A549 (cell line): ENCODE results near the gene MUC2. TPM values are rescaled to one million over a fixed set of nuclear protein-coding genes. Genes with fewer than 3 reads are reported as not detected.

Experiments
- ATAC-seq, 2 experiments: fragments of 200-7000 bp in 1 of 2; fragments of >200 bp in 1 of 2; cut with Nextera tagmentation in 1 of 2; cut with Tn5 transposase in 1 of 2; 3 replicates each; pipeline versions ENCODE4 v1.8.0 to v1.9.1; 2018 to 2020; ENCODE audit warnings: mild to moderate bottlenecking in 1 of 2, moderate library complexity in 1 of 2
- CTCF ChIA-PET: fragments of 300-600 bp; sonication (Branson Sonifier 250); formaldehyde crosslinking; extraction: SDS; loops from one replicate; lab custom pipeline; 2021; ENCODE audit warnings: antibody characterized with exemption, inconsistent platforms; lab: Yijun Ruan, JAX
- POLR2A ChIA-PET: fragments of 350-600 bp; formaldehyde crosslinking; extraction: SDS; loops from one replicate; lab custom pipeline; 2021; ENCODE audit warnings: antibody characterized with exemption, inconsistent platforms; lab: Yijun Ruan, JAX
- DNase-seq, 2 experiments: peaks; one replicate each; pipeline versions ENCODE4 v3.0.0 to v3.0.0-alpha.2; 2011 to 2016; ENCODE audit warnings: low read depth in 1 of 2, low spot score in 1 of 2
- FAIRE-seq: peaks from 2 replicates; lab custom pipeline; 2011; peaks lifted over from hg19 to GRCh38; lab: Jason Lieb, UNC
- H3K27ac ChIP-seq, 2 experiments: fragments of >200 bp; sonication (Bioruptor Twin); formaldehyde crosslinking; 3 replicates each; pipeline ENCODE4 v1.5.1; 2016 to 2017
- H3K4me1 ChIP-seq: fragments of >200 bp; sonication (Bioruptor Twin); formaldehyde crosslinking; 3 replicates; pipeline ENCODE4 v1.6.1; 2016
- H3K4me2 ChIP-seq: fragments of >200 bp; sonication (Bioruptor Twin); formaldehyde crosslinking; 3 replicates; pipeline ENCODE4 v1.6.1; 2016
- H3K4me3 ChIP-seq: fragments of >200 bp; sonication (Bioruptor Twin); formaldehyde crosslinking; 3 replicates; pipeline ENCODE4 v1.5.1; 2016
- H3K9me3 ChIP-seq: fragments of >200 bp; sonication (Bioruptor Twin); formaldehyde crosslinking; 3 replicates; pipeline ENCODE4 v1.6.1; 2016
- CBX2 ChIP-seq: fragments of 200-600 bp; sonication (generic); IDR thresholded peaks from 2 replicates; pipeline ENCODE4 v1.6.1; 2016; ENCODE audit warnings: low read depth, mild to moderate bottlenecking, borderline replicate concordance
- CBX8 ChIP-seq: fragments of 200-600 bp; sonication (generic); IDR thresholded peaks from 2 replicates; pipeline ENCODE4 v1.6.1; 2016
- EP300 ChIP-seq, 2 experiments: fragments of >200 bp; sonication (Bioruptor Twin); formaldehyde crosslinking; IDR thresholded peaks; 2 replicates in 1 of 2; 3 replicates in 1 of 2; pipeline ENCODE4 v1.6.1; 2016 to 2017
- FOXS1 ChIP-seq: fragments of 250-450 bp; sonication (Bioruptor Pico); IDR thresholded peaks from 2 replicates; pipeline ENCODE4 v1.5.0; 2020; ENCODE audit warnings: mild to moderate bottlenecking, moderate library complexity
- HDAC2 ChIP-seq: fragments of 200-600 bp; sonication (generic); IDR thresholded peaks from 2 replicates; pipeline ENCODE4 v1.6.1; 2016
- KDM5A ChIP-seq: fragments of 200-600 bp; sonication (generic); IDR thresholded peaks from 2 replicates; pipeline ENCODE4 v1.6.1; 2016; ENCODE audit warnings: antibody characterized with exemption, mild to moderate bottlenecking
- MYC ChIP-seq: IDR thresholded peaks from 2 replicates; pipeline ENCODE4 v1.6.1; 2012; ENCODE audit warnings: mild to moderate bottlenecking, inconsistent platforms, low read length, improper control_type of control experiment, borderline replicate concordance
- NFE2L2 ChIP-seq: fragments of 150-350 bp; conservative IDR thresholded peaks from 2 replicates; pipeline ENCODE4 v1.6.1; 2014; ENCODE audit warnings: low read length
- NPAS2 ChIP-seq: fragments of 250-450 bp; sonication (Bioruptor Pico); IDR thresholded peaks from 2 replicates; pipeline ENCODE4 v1.8.0; 2022; ENCODE audit warnings: mild to moderate bottlenecking, moderate library complexity, borderline replicate concordance
- NR3C1 ChIP-seq: fragments of >200 bp; sonication (Bioruptor Twin); formaldehyde crosslinking; IDR thresholded peaks from 3 replicates; pipeline ENCODE4 v1.6.1; 2017
- PHF8 ChIP-seq: fragments of 200-600 bp; sonication (generic); IDR thresholded peaks from 2 replicates; pipeline ENCODE4 v1.6.1; 2016; ENCODE audit warnings: low read depth, mild to moderate bottlenecking, antibody characterized with exemption, moderate library complexity, borderline replicate concordance
- POLR2A ChIP-seq: IDR thresholded peaks from 2 replicates; pipeline ENCODE4 v1.6.1; 2012; ENCODE audit warnings: mild to moderate bottlenecking, low read length
- POLR2AphosphoS2 ChIP-seq: conservative IDR thresholded peaks from 2 replicates; pipeline ENCODE4 v1.6.1; 2012; ENCODE audit warnings: low read length, improper control_type of control experiment, inconsistent platforms
- RAD21 ChIP-seq, 2 experiments: fragments of >200 bp in 1 of 2; sonication (Bioruptor Twin) in 1 of 2; formaldehyde crosslinking in 1 of 2; IDR thresholded peaks in 1 of 2; conservative IDR thresholded peaks in 1 of 2; 2 replicates in 1 of 2; 3 replicates in 1 of 2; pipeline ENCODE4 v1.6.1; 2012 to 2018; ENCODE audit warnings: inconsistent platforms in 1 of 2
- RARB ChIP-seq: fragments of 250-450 bp; sonication (Bioruptor Pico); IDR thresholded peaks from 2 replicates; pipeline ENCODE4 v1.8.0; 2021; ENCODE audit warnings: mild to moderate bottlenecking, moderate library complexity
- SMC3 ChIP-seq: fragments of >200 bp; sonication (Bioruptor Twin); formaldehyde crosslinking; IDR thresholded peaks from 3 replicates; pipeline ENCODE4 v1.6.1; 2018; ENCODE audit warnings: inconsistent platforms
- SREBF2 ChIP-seq: fragments of 450-650 bp; IDR thresholded peaks from 2 replicates; pipeline ENCODE4 v1.6.1; 2014; ENCODE audit warnings: mild to moderate bottlenecking, moderate library complexity
- TFCP2L1 ChIP-seq: fragments of 250-450 bp; sonication (Bioruptor Pico); IDR thresholded peaks from 2 replicates; pipeline ENCODE4 v1.5.0; 2021; ENCODE audit warnings: mild to moderate bottlenecking
- TP53 ChIP-seq: fragments of 250-450 bp; sonication (Bioruptor Pico); IDR thresholded peaks from 2 replicates; pipeline ENCODE4 v1.5.0; 2021; ENCODE audit warnings: mild to moderate bottlenecking, moderate library complexity
- ZFP36 ChIP-seq: fragments of 450-650 bp; IDR thresholded peaks from 2 replicates; pipeline ENCODE4 v1.6.1; 2014; ENCODE audit warnings: borderline replicate concordance; ENCODE audit not compliant: partially characterized antibody
- WGBS: methylation state at CpG from one replicate; pipeline ENCODE4 v1.1.6; 2017; ENCODE audit errors: missing lambda C conversion rate; 5-methylcytosine and 5-hydroxymethylcytosine counted together
- polyA plus RNA-seq, 4 experiments: library from polyadenylated mRNA; depleted of rRNA in 3 of 4; stranded (reverse); fragments of >200 nt; fragmentation: RNase III in 1 of 4; extraction: RNeasy Plus Mini Kit Qiagen cat#74134 plus additional on column Dnase treatment in 1 of 4; gene quantifications; 2 replicates in 3 of 4; 3 replicates in 1 of 4; pipeline ENCODE4 v1.2.3, GENCODE V29; 2011 to 2017
- TF ChIP-seq, protein P1 (sequence below): fragments of 150-350 bp; IDR thresholded peaks from 2 replicates; pipeline ENCODE4 v1.6.1; 2014; ENCODE audit warnings: low read depth, mild to moderate bottlenecking, low read length

MUC2 gene
- polyA plus RNA-seq, 2 of the 4 experiments (the other 2 are of a cell fraction), result 0.01 to 0.03 TPM

DNA sequence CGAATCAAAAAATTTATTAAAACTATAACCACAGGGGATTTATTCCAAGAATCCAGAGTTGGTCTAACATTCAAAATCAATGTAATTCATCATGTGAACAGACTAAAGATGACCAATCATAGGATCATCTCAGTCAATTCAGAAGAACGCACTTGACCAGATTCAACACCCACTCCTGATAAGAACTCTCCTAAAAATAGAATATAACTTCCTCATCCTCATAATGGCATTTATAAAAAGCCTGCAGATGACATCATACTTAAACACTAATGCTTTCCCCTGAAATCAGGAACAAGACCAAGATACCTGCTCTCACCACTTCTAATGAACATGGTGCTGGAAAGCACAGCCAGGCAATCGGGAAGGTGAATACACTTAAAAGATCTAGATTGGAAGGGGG, 10.5 kb upstream of the MUC2 start:
- DNase-seq (no peak), ATAC-seq (no peak), FAIRE-seq (no peak)
- TF ChIP-seq RARB (no peak), MYC (no peak), RAD21 (conservative IDR thresholded peaks at IDR 0.05 in 1 of 2, IDR thresholded peaks at IDR 0.05 in 1 of 2) (no peak), NR3C1 (no peak), SREBF2 (no peak), TP53 (CRISPR knock-in tag) (no peak), CBX2 (no peak), TFCP2L1 (CRISPR knock-in tag) (no peak), FOXS1 (no peak), SMC3 (no peak), PHF8 (no peak), CBX8 (no peak), EP300 (IDR thresholded peaks at IDR 0.05) (no peak), KDM5A (no peak), NPAS2 (no peak)
- CTCF ChIA-PET, result no interaction called here
- H3K4me2 ChIP-seq, result no peak overlapping the region
- H3K27ac ChIP-seq, result no peak overlapping the region
- POLR2A ChIA-PET, result no interaction called here
- H3K9me3 ChIP-seq, result peaks cover 14% of the 10 kb centered on the region
- no peak overlapping the region for H3K4me3 ChIP-seq
- WGBS, result 79% methylated on average over 3 of the region's 3 CpGs
- H3K4me1 ChIP-seq, result peaks cover 13% of the 10 kb centered on the region

GRCh38 chr11:1067812-1068496, 6.7 kb upstream of the MUC2 start:
- DNase-seq, result no peak
- Histone ChIP-seq H3K4me2 (no peak overlapping the region), H3K9me3 (no peaks in the 10 kb centered on the region), H3K27ac (no peak overlapping the region), H3K4me3 (no peak overlapping the region), H3K4me1 (peaks cover 17% of the 10 kb centered on the region)
- no peak for FAIRE-seq
- TF ChIP-seq FOXS1, result no peak
- peak; percentile 43 for TF ChIP-seq ZFP36
- no peak for TF ChIP-seq EP300 (IDR thresholded peaks at IDR 0.05)
- ChIA-PET POLR2A (no interaction called here), CTCF (interaction anchor here (1.4 kb wide), 1 partner anchor 16 kb away, joined by 3 read pairs; no protein-coding TSS in a partner anchor)
- no peak for ATAC-seq
- 72% methylated on average over 8 of the region's 8 CpGs for WGBS

DNA sequence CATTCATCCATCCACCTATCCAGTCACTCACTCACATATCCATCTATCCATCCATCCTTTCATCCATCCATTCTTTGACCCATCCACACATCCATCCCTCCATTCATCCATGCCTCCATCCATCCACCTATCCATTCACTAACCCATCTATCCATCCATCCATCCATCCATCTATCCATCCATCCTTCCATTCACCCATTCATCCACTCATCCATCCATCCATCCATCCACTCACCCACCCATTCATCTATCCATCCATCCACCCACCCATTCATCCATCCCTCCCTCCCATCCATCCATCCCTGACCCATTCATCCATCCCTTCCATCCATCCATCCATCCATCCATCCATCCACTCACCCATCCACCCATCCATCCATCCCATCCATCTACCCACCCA, 4.9 kb upstream of the MUC2 start:
- Histone ChIP-seq H3K27ac (no peak overlapping the region), H3K4me3 (no peak overlapping the region), H3K4me1 (peaks cover 35% of the 10 kb centered on the region), H3K4me2 (no peak overlapping the region), H3K9me3 (no peaks in the 10 kb centered on the region)
- no peak for DNase-seq
- CTCF ChIA-PET, result no interaction called here
- TF ChIP-seq EP300 (IDR thresholded peaks at IDR 0.05) (no peak), HDAC2 (no peak), TP53 (CRISPR knock-in tag) (no peak), PHF8 (no peak), POLR2AphosphoS2 (no peak), POLR2A (no peak), NFE2L2 (no peak)
- TF ChIP-seq, protein P1, sequence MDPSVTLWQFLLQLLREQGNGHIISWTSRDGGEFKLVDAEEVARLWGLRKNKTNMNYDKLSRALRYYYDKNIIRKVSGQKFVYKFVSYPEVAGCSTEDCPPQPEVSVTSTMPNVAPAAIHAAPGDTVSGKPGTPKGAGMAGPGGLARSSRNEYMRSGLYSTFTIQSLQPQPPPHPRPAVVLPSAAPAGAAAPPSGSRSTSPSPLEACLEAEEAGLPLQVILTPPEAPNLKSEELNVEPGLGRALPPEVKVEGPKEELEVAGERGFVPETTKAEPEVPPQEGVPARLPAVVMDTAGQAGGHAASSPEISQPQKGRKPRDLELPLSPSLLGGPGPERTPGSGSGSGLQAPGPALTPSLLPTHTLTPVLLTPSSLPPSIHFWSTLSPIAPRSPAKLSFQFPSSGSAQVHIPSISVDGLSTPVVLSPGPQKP, result no peak
- no peak for FAIRE-seq
- POLR2A ChIA-PET, result no interaction called here
- ATAC-seq, result no peak
